GM12865 (cell line): Measurements from ENCODE around the gene TLR7.
A peak's percentile ranks its signal among the peaks of the same experiment; 100 is the strongest.

Experiments
- DNase-seq: peaks from one replicate; pipeline ENCODE4 v3.0.0; 2010; ENCODE audit warnings: low read depth
- H3K4me3 ChIP-seq: 2 replicates; pipeline ENCODE4 v1.5.1; 2011; ENCODE audit warnings: mild to moderate bottlenecking, low read depth, low read length, control low read depth
- CTCF ChIP-seq: IDR thresholded peaks from 2 replicates; pipeline ENCODE4 v1.5.1; 2011; ENCODE audit warnings: low read length, control low read depth, low read depth, inconsistent platforms; ENCODE audit not compliant: insufficient read depth; ENCODE audit errors: missing control alignments

Gene TLR7

GRCh38 chrX:12843061-12843667 lies 23.7 kb upstream of the TLR7 start:
- peak overlapping the region; percentile 50 for H3K4me3 ChIP-seq
- peak; percentile 14 for DNase-seq
- no peak for TF ChIP-seq CTCF

- peak overlapping the region; percentile 50 for H3K4me3 ChIP-seq
- peak; percentile 83 for DNase-seq
- no peak for TF ChIP-seq CTCF
These were observed 23.1 kb upstream of the TLR7 start for GRCh38 chrX:12843668-12844279.

- H3K4me3 ChIP-seq: peak overlapping the region; percentile 50
- peak; percentile 47 for DNase-seq
- no peak for TF ChIP-seq CTCF
These were observed 22.6 kb upstream of the TLR7 start for GRCh38 chrX:12844319-12844718.

- H3K4me3 ChIP-seq: no peak overlapping the region
- no peak for DNase-seq
- TF ChIP-seq CTCF: no peak
These were observed 1.5 kb upstream of the TLR7 start for GRCh38 chrX:12865359-12865758.

GRCh38 chrX:12867685-12868084 lies 813 bp downstream of the TLR7 start:
- DNase-seq: peak; percentile 45
- no peak for TF ChIP-seq CTCF
- peak overlapping the region; percentile 62 for H3K4me3 ChIP-seq

- TF ChIP-seq CTCF: no peak
- peak; percentile 71 for DNase-seq
These were observed 1.9 kb downstream of the TLR7 start for GRCh38 chrX:12868747-12869146.

GRCh38 chrX:12871257-12871656 lies 4.4 kb downstream of the TLR7 start:
- H3K4me3 ChIP-seq: peak overlapping the region; percentile 62
- no peak for DNase-seq
- TF ChIP-seq CTCF: no peak

More at GRCh38 chrX:12868747-12869146, 1.9 kb downstream of the TLR7 start:
- H3K4me3 ChIP-seq: peak overlapping the region; percentile 62
